ENCODE data around the gene POLR3F.
A peak's percentile ranks its signal among the peaks of the same experiment; 100 is the strongest.
"Not testable (repeated sequence)": the region's sequence is repeated elsewhere in the genome, so short reads cannot be mapped to it uniquely, and the experiment has no call there.

POLR3F gene

GRCh38 chr20:18507218-18508191 is 40.3 kb downstream of the POLR3F start, which contains the start of gene SEC23B:
Gene SEC23B, plus strand, starts transcription at chr20:18507940. Its CDS starts 2,896 bp downstream, at chr20:18510836.
- peak; percentile 98 for DNase-seq

- DNase-seq: no peak
These were observed 44.4 kb downstream of the POLR3F start for GRCh38 chr20:18511571-18511970.

- no peak for DNase-seq
These were observed 46.0 kb downstream of the POLR3F start for GRCh38 chr20:18513208-18513607.

DNA sequence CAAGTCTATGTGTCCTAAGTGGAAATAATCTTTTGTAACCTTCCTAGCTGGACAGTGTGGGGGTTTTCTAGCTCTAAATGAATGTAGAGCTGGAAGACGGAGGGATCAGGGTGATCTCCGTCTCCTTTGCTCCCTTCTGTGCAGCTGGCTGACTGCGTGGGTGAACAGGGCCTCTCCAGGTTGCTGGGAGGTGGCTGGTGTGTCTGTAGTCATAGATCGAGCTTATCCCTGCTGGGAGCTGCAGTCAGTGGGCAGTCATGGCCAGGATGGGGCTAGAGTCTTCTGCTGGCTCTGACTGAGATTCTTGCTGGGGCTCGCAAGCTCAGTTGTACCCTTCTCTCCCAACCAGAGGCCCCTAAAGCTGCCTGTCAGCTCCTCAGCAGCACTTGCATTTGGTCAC is 46.9 kb downstream of the POLR3F start:
- no peak for DNase-seq

- DNase-seq: no peak
These were observed 48.8 kb downstream of the POLR3F start for GRCh38 chr20:18515973-18516372.

DNA sequence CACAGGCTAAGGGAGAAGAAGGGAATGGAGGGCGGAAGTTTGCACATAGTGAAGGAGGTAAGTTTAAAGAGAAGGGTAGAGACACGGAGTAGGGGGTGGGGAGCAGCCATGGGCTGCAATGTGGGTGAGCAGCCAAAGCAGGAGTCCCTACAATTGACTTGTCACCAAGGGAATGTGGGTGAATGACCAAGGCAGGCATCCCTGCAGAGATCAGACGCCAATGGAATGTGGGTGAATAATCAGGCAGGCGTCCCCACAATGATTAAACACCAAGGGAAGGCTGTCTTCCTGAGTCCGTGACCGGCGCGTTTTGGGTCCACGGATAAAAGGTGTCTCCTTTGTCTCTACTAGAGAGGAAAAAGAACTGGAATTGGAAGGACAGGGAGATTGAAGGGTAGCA is 54.9 kb downstream of the POLR3F start:
- not testable (repeated sequence) for DNase-seq

GRCh38 chr20:18523066-18523465 is 55.9 kb downstream of the POLR3F start:
- DNase-seq: no peak

GRCh38 chr20:18524646-18525045 is 57.5 kb downstream of the POLR3F start:
- DNase-seq: no peak

DNA sequence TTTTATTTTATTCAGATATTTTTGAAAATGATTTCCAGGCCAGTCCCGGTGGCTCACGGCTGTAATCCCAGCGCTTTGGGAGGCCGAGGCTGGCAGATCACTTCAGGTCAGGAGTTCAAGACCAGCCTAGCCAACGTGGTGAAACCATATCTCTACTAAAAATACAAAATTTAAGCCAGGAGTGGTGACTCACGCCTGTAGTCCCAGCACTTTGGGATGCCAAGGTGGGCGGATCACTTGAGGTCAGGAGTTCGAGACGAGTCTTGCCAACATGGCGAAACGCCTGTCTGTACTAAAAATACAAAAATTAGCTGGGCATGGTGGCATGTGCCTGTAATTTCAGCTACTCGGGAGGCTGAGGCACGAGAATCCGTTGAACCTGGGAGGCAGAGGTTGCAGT is 59.6 kb downstream of the POLR3F start:
- not testable (repeated sequence) for DNase-seq

DNA sequence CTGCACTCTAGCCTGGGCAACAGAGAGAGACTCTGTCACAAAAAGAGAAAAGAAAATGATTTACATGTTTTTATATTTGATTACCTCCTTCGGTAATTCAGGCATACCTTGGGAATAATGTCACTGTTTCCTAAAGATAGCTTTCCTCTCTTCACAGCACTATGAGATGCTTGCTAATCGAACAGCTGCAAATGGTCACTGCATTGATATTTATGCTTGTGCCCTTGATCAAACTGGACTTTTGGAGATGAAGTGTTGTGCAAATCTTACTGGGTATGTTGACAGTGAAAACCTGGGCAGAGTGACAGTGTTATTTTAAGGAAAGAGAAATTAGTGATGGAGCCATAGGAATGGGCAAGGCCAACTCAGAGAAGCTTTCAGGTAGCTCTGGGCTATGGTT is 60.1 kb downstream of the POLR3F start:
- no peak for DNase-seq

DNA sequence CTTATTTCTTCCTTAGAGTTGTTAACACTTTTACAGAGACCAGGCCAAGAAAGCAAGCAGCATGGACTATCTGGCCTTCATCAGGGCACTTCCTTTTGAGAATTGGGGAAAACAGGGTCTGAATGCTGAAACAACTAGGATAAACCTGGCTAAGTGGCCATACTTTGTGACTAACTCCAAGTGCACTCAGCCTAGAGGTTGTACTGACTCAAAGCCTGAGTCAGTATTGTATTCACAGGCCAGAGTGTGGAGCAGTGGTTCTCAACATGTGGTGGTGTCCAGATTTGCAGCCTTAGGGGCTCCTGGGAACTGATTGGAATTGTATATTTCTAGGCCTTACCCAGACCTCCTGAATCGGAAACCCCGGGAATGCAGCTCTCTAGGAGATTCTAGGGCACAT is 60.6 kb downstream of the POLR3F start:
- no peak for DNase-seq

DNA sequence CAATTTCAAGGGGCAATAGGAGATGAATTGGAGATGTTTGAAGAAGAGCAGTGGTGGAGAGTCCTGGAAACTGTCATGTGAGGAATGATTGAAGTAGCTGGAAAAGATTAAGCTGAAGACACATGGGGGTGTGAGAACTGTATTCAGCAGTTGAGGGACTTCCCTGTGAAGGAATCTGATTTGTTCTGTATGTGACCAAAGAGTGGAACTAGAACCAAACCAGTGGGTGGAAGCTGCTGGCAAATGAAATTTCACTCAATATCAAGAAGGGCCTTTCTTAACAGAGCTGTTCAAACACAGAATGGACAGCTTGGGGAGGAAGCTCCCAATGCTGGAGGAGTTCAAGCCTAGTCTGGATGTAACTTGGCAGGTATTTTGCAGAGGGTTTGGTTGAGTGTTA is 61.9 kb downstream of the POLR3F start:
- no peak for DNase-seq

GRCh38 chr20:18532626-18533025 is 65.4 kb downstream of the POLR3F start:
- no peak for DNase-seq

DNA sequence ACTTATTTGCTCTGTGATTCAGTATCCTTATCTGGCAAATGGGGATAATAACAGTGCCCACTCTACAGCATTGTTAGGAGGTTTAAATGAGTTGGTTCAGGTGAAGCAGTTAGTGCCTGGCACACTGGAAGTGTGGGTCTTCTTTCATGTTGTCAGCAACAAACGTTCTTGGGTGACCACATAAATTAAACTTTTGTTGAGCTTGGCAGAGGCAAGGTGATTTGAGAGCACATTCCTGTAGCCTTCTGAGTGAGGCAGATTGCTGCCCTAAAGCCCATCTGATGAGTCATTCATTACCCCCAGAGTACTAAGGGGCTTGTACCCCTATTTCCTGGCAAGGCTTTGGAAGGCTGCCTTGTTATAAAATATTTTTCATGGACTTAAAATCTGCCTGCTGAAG is 66.3 kb downstream of the POLR3F start:
- DNase-seq: no peak

- no peak for DNase-seq
These were observed 66.9 kb downstream of the POLR3F start for GRCh38 chr20:18533978-18534644.
